Lung (tissue), 12 donors: ENCODE results near the gene FOXRED2. TPM values are rescaled to one million over a fixed set of nuclear protein-coding genes. Genes with fewer than 3 reads are reported as not detected.
"Not testable (repeated sequence)": the region's sequence is repeated elsewhere in the genome, so short reads cannot be mapped to it uniquely, and the experiment has no call there.

Experiments used
- ATAC-seq: fragments of 200-7000 bp; cut with Tn5 transposase; one replicate; pipeline ENCODE4 v1.9.1; 2020; ENCODE audit warnings: moderate number of reproducible peaks; ENCODE audit not compliant: insufficient read depth, low FRiP score
- DNase-seq, 3 donors: peaks; one replicate each; pipeline ENCODE4 v3.0.0-alpha.2; 2013 to 2017
- H3K27ac ChIP-seq, 2 donors: one replicate each; pipeline ENCODE4 v1.5.1; 2013; ENCODE audit warnings: mild to moderate bottlenecking in 2 of 2, moderate library complexity in 2 of 2, control low read depth in 1 of 2, inconsistent platforms in 1 of 2, low read depth in 1 of 2, low read length in 1 of 2
- H3K27me3 ChIP-seq, 3 donors: one replicate each; pipeline ENCODE4 v1.5.1; 2013; ENCODE audit warnings: low read length in 2 of 3; ENCODE audit not compliant: control insufficient read depth in 3 of 3, insufficient read depth in 3 of 3
- H3K36me3 ChIP-seq, 4 donors: one replicate each; pipeline ENCODE4 v1.5.1; 2013; ENCODE audit warnings: low read length in 4 of 4, mild to moderate bottlenecking in 1 of 4, moderate library complexity in 1 of 4; ENCODE audit not compliant: control insufficient read depth in 4 of 4, insufficient read depth in 4 of 4
- H3K4me1 ChIP-seq, 5 donors: one replicate each; pipeline ENCODE4 v1.5.1; 2013; ENCODE audit warnings: low read length in 5 of 5, mild to moderate bottlenecking in 2 of 5, moderate library complexity in 1 of 5; ENCODE audit not compliant: control insufficient read depth in 5 of 5, insufficient read depth in 5 of 5
- H3K4me3 ChIP-seq: one replicate; pipeline ENCODE4 v1.5.1; 2013; ENCODE audit warnings: mild to moderate bottlenecking, control low read depth, moderate library complexity
- H3K9ac ChIP-seq, 2 donors: one replicate each; pipeline ENCODE4 v1.5.1; 2013; ENCODE audit warnings: low read length in 2 of 2, control low read depth in 1 of 2; ENCODE audit not compliant: insufficient read depth in 1 of 2
- H3K9me3 ChIP-seq, 4 donors: one replicate each; pipeline ENCODE4 v1.5.1; 2013; ENCODE audit warnings: low read length in 3 of 4, mild to moderate bottlenecking in 1 of 4, moderate library complexity in 1 of 4; ENCODE audit not compliant: control insufficient read depth in 4 of 4, insufficient read depth in 3 of 4
- WGBS, 2 donors: extraction: QIAGEN DNeasy Blood & Tissue Kit; methylation state at CpG; one replicate each; pipeline ENCODE4 v1.1.7; 2013; 5-methylcytosine and 5-hydroxymethylcytosine counted together
- polyA plus RNA-seq, 2 donors: library from polyadenylated mRNA; stranded (reverse); fragments of 200-250 nt; gene quantifications; one replicate each; pipeline ENCODE4 v1.2.1, GENCODE V29; 2013
- total RNA-seq, 2 donors: library from RNA; depleted of rRNA in 1 of 2; stranded (reverse); fragments of >200 nt in 1 of 2; gene quantifications; one replicate each; pipeline ENCODE4 v1.2.1, GENCODE V29; 2014 to 2021
- TF ChIP-seq, protein P1 (sequence below): IDR thresholded peaks from 2 replicates; pipeline ENCODE4 v1.5.1; 2012; ENCODE audit warnings: mild to moderate bottlenecking; ENCODE audit errors: control extremely low read depth, extremely low read depth
- donor health status: control.
- donor health status: control.
- donor health status: Bipolar disorder and iron deficiency.
- donor health status: healthy.
- donor health status: DM: yes; HTN: yes; CAD: no.

The FOXRED2 gene
- total and polyA plus RNA-seq, 4 donors = 3.9 to 18.0 (median 7.8) TPM

DNA sequence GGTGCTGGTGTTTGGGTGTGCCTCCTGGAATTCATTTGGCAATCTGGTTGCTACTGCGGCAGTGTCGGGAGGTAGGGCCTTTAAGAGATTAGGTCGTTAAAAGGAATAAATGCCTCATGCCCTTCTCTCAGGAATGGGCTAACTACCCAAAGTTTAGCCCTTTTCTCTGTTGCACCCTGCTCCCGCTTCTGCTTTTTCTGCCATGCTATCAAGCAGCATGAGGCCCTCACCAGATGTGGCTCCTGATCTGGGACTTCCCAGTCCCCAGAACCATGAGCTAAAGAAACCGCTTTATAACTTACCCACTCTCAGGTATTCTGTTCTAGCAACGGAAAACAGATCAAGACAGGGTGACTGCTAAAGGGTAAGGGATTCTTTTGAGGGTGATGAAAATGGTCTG, 15.8 kb upstream of the FOXRED2 start:
- Histone ChIP-seq H3K27ac (no peak overlapping the region), H3K9me3 (no peaks in the 10 kb centered on the region), H3K4me1 (peaks cover 0 to 4% (median 0%) of the 10 kb centered on the region in 5 donors), H3K4me3 (no peak overlapping the region), H3K9ac (no peak overlapping the region), H3K36me3 (peaks cover 56 to 70% (median 66%) of the 10 kb centered on the region in 4 donors), H3K27me3 (no peaks in the 10 kb centered on the region)
- TF ChIP-seq, protein P1, sequence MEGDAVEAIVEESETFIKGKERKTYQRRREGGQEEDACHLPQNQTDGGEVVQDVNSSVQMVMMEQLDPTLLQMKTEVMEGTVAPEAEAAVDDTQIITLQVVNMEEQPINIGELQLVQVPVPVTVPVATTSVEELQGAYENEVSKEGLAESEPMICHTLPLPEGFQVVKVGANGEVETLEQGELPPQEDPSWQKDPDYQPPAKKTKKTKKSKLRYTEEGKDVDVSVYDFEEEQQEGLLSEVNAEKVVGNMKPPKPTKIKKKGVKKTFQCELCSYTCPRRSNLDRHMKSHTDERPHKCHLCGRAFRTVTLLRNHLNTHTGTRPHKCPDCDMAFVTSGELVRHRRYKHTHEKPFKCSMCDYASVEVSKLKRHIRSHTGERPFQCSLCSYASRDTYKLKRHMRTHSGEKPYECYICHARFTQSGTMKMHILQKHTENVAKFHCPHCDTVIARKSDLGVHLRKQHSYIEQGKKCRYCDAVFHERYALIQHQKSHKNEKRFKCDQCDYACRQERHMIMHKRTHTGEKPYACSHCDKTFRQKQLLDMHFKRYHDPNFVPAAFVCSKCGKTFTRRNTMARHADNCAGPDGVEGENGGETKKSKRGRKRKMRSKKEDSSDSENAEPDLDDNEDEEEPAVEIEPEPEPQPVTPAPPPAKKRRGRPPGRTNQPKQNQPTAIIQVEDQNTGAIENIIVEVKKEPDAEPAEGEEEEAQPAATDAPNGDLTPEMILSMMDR = no peak
- WGBS, 2 donors = 94 to 99% methylated on average over 6 of the region's 6 CpGs
- ATAC-seq (no peak), DNase-seq (no peak)

DNA sequence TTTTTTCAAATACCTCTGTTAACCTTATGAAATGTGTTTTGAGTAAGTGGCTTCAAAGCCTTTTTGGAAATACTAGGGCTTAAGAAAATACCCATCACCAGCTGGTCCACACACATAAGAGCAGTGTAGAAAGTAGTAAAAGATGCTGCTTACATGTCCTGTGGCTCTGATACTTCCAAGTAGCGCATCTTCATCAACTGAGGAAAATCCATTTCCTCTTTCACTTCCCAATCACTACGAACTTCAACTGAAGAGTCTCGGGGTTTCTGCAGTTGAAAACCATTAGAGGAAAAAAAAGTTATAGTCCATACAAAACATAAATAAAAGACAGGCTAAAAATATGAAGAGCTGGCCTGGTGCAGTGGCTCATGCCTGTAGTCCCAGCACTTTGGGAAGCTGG, 13.6 kb upstream of the FOXRED2 start:
- TF ChIP-seq, protein P1 = no peak
- Histone ChIP-seq H3K27me3 (no peaks in the 10 kb centered on the region), H3K9ac (no peak overlapping the region), H3K27ac (no peak overlapping the region), H3K4me1 (no peaks in the 10 kb centered on the region), H3K9me3 (peaks cover 0 to 2% (median 0%) of the 10 kb centered on the region in 4 donors), H3K36me3 (peaks cover 68 to 80% (median 75%) of the 10 kb centered on the region in 4 donors), H3K4me3 (no peak overlapping the region)
- WGBS, 2 donors = 68 to 76% methylated on average over 3 of the region's 3 CpGs
- ATAC-seq = no peak
- DNase-seq = no peak

DNA sequence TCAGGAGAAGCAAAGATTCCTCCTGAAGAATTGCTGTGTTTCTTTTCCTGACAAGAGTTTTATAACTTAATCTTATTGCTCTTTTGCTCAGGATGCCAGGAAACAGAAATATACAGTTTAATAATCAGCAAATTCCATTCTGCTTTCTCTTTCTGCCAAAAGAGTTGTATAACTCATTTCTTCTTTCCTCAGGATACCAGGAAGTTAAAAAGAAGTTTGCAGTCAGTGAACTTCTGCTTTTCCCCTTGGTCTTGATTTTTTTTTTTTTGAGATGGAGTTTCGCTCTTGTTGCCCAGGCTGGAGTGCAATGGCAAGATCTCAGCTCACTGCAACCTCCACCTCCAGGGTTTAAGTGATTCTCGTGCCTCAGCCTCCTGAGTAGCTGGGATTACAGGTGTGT, 13.1 kb upstream of the FOXRED2 start:
- not testable (repeated sequence) for DNase-seq, H3K4me1 ChIP-seq, H3K27me3 ChIP-seq, H3K4me3 ChIP-seq, ATAC-seq, H3K27ac ChIP-seq, H3K9ac ChIP-seq, H3K9me3 ChIP-seq
- 59 to 72% methylated on average over 2 of the region's 2 CpGs for WGBS, 2 donors
- peaks cover 71 to 78% (median 74%) of the 10 kb centered on the region in 4 donors for H3K36me3 ChIP-seq

DNA sequence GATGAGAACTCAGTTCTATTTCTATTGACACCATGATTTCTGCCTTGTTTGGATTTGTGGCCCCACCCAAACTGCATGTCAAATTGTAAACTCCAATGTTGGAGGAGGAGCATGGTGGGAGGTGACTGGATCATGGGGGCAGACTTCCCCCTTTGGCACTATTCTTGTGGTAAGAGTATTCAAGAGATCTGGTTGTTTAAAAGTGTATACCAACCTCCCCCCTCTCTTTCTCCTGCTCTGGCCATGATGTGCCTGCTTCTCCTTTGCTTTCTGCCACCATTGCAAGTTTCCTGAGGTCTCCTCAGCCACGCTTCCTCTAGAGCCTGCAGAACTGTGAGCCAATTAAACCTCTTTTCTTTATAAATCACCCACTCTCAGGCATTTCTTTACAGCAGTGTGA, 7.9 kb upstream of the FOXRED2 start:
- Histone ChIP-seq H3K4me3 (no peak overlapping the region), H3K9ac (no peak overlapping the region), H3K4me1 (no peaks in the 10 kb centered on the region), H3K9me3 (peaks cover 0 to 3% (median 0%) of the 10 kb centered on the region in 4 donors), H3K27ac (no peak overlapping the region), H3K27me3 (no peaks in the 10 kb centered on the region), H3K36me3 (peaks cover 73 to 81% (median 74%) of the 10 kb centered on the region in 4 donors)
- ATAC-seq (no peak), DNase-seq (no peak)
- 93 to 94% methylated on average over 1 of the region's 1 CpG for WGBS, 2 donors
- TF ChIP-seq, protein P1 = no peak
